HEK293 (cell line): Measurements from ENCODE around the gene TSPO2.

Experiments used
- ZNF138 ChIP-seq: fragments of 450-650 bp; formaldehyde crosslinking; IDR thresholded peaks from 2 replicates; pipeline ENCODE4 v1.5.1; 2016; ENCODE audit warnings: missing biosample characterization, missing genetic modification characterization, borderline replicate concordance
- ZNF169 ChIP-seq: fragments of 450-650 bp; formaldehyde crosslinking; IDR thresholded peaks from 2 replicates; pipeline ENCODE4 v1.5.1; 2016; ENCODE audit warnings: missing biosample characterization, missing genetic modification characterization
- ZNF626 ChIP-seq: fragments of 450-650 bp; sonication (Bioruptor Pico); formaldehyde crosslinking; IDR thresholded peaks from 2 replicates; pipeline ENCODE4 v1.5.1; 2018; ENCODE audit warnings: missing biosample characterization, missing genetic modification characterization, inconsistent platforms

- no peak for TF ChIP-seq ZNF138
- no peak for TF ChIP-seq ZNF169 (tag by site-specific recombination)
- no peak for TF ChIP-seq ZNF626 (tag by site-specific recombination)
These were observed 13.5 kb upstream of the TSPO2 start for GRCh38 chr6:41028561-41029412.
